Prostate gland (tissue), 2 donors: Measurements from ENCODE around the gene GALNT2.

Experiments used
- CTCF ChIP-seq, 4 experiments: fragments of 200-600 bp in 2 of 4; fragments of 450-650 bp in 2 of 4; sonication (generic) in 2 of 4; IDR thresholded peaks; 1 replicate in 3 of 4; 2 replicates in 1 of 4; pipeline ENCODE4 v1.5.1; 2016 to 2019; ENCODE audit warnings: antibody characterized with exemption in 4 of 4, mild to moderate bottlenecking in 2 of 4, moderate library complexity in 2 of 4
- POLR2A ChIP-seq: fragments of 450-650 bp; IDR thresholded peaks from one replicate; pipeline ENCODE4 v1.6.1; 2016; ENCODE audit warnings: antibody characterized with exemption, mild to moderate bottlenecking
- POLR2AphosphoS5 ChIP-seq: sonication (generic); formaldehyde crosslinking; IDR thresholded peaks from one replicate; pipeline ENCODE4 v1.6.1; 2017; ENCODE audit warnings: antibody characterized with exemption

- TF ChIP-seq CTCF (IDR thresholded peaks at IDR 0.05) = no peak
- TF ChIP-seq POLR2AphosphoS5 = no peak
- TF ChIP-seq POLR2A = no peak
Measured at GRCh38 chr1:230148768-230149469, 81.9 kb downstream of the GALNT2 start.
